Inferior parietal cortex (tissue), 1 donor: Measurements from ENCODE around the gene SULT2B1.
A peak's percentile ranks its signal among the peaks of the same experiment; 100 is the strongest.

Source experiments
- DNase-seq: peaks from one replicate; pipeline ENCODE4 v3.0.0-alpha.2; 2016; ENCODE audit errors: extremely low spot score

SULT2B1 gene

GRCh38 chr19:48634424-48635262 lies 82.7 kb downstream of the SULT2B1 start:
- DNase-seq, result peak; percentile 88

DNA sequence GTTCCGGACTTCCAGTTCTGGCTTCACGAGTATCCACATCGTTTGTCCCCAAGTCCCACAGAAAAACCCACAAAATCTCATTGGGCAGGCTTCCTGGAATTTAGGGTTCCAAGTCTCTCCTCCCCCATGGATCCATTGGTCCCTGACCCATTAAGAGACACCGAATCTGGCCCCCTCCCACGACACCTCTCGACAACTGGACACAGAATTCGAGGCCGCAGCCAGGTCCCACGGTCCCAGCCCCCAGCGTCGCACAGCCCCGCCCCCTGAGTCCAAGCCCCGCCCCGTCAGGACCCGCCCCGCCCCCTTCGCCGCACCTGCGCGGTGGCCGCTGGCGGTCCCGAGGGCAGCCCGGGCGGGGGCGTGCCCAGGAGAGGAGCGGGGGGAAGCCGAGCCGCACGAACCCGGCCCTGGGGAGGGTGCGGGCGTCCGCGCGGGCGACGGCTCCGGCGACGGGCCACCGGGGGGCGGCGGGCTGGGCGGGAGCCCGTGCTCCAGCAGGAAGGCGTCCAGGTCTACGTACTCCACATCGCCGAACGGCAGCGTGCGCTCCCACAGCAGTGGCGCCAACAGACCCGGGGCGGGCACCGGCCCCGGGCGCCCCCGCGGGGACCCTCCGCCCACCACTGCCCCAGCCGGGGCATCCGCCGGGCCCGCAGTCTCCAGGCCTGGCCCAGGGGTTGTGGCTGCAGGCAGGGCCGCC lies 83.4 kb downstream of the SULT2B1 start:
- no peak for DNase-seq

GRCh38 chr19:48635966-48636858 lies 84.2 kb downstream of the SULT2B1 start:
- DNase-seq, result no peak

DNA sequence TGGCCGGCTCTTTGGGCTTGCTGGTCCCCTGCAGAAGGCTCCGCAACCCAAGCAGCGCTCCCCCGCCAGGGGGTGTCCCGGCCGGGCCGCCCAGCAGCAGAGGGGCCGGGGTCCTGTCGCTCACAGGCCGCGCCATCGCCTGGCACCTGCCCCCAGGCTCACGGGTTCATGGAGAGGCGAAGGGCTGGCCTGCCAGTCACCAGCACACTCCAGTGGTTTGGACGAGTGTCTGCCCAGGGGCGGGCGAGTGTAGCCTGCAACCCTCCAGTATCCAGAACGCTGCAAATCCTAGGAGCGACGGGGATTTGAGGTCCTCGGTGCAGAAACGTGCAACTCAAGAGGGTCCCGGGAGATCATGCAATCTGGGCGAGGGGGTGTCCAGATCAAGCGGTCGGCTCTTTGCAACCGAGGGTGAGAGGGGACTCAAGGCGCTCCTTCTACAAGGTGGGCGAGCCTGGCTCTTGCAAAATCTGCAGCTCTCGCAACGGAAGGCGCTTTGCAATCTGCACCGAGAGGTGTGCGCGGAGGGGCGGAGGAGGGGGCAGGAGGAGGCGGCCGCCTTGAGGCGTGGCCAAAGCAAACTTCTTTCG lies 85.0 kb downstream of the SULT2B1 start, which contains the start of gene DBP:
TSS of gene DBP (minus strand) at position 521 of the 590 bp plus-strand sequence. CDS start at position 136, 385 bp downstream.
- no peak for DNase-seq

- peak; percentile 97 for DNase-seq
Observed at GRCh38 chr19:48637449-48637947, 85.5 kb downstream of the SULT2B1 start.

DNA sequence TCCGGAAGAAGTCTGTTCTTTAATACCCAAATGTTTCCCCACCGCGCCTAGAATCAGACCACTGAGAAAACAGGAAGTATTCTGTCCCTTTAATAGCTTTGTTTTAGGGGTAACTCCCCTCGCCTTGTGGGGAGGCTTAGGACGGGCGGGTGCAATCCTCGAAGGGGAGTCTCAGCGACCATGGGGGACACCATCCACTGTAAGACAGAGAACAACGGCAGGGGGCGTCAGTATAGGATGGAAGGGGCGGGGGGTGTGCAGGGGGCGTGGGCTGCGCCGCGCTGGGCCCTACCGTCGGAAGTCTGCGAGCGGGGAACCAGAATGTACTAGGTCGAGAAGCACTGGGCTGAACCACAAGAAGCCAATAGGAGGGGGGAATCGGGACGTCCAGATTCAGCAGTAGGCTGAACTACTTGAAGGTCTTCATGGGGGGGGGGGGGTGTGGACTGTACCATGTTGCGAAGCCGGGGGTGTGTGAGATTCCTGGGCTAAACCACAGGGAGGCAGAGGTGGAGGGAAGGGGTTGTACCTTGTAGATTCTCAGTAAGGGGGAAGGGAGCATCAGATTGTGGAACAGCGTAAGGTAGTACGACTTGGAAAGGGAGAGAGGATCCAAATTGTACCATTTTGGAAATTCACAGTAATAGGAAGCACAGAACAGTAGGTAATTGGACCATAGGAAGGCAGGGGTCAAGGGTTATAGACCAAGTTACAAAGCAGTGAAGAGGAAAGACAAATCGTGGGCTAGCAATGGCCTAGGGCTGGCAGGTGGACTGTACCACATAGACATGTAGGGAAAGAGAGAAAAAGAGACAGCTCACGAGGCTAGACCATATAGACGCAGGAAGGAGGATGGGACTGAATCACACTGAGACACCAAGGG lies 86.2 kb downstream of the SULT2B1 start:
- DNase-seq, result peak; percentile 84

DNA sequence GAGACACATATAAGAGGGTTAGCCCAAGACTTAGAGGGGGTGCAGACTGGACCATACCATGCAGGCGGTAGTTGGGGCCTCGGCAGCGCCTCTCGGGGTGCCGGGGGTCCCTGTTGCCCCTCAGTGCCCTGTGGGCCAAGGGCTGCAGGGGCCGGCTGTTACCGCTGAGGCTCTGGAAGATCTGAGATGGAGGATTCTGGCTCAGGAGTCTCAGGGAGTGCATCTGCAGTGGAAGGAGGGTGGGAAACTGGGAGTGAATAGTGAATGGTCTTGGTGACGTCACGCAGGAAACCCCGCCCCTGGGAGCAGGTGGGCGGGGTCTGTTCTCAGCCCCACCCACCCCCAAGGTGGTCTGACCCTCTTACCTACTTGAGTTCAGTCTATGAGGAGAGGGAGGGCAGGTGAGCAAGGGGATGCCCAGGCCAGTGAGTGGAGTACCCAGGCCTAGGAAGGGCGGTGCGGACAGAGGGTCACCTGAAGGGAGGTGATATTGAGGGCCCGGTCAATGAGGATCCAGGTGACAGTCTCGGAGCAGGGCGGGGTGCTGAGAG lies 86.9 kb downstream of the SULT2B1 start:
- no peak for DNase-seq

- no peak for DNase-seq
Observed at GRCh38 chr19:48639483-48640375, 87.8 kb downstream of the SULT2B1 start.

- DNase-seq, result no peak
Observed at GRCh38 chr19:48641850-48642249, 89.9 kb downstream of the SULT2B1 start.

DNA sequence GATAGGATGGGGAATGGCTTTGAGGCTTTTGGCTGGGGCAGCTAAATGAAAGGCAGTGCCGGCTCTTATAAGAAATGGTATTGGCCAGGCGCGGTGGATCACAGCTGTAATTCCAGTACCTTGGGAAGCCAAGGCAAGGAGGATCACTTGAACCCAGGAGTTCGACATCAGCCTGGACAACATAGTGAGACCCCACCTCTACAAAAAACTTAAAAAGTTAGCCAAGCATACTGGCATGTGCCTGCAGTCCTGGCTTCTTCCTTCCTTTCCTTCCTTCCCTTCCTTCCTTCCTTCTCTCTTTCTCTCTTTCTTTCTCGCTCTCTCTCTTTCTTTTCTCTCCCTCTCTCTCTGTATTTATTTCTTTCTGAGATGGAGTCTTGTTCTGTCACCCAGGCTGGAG lies 90.9 kb downstream of the SULT2B1 start:
- DNase-seq, result no peak

- no peak for DNase-seq
Observed at GRCh38 chr19:48644355-48644754, 92.4 kb downstream of the SULT2B1 start.

DNA sequence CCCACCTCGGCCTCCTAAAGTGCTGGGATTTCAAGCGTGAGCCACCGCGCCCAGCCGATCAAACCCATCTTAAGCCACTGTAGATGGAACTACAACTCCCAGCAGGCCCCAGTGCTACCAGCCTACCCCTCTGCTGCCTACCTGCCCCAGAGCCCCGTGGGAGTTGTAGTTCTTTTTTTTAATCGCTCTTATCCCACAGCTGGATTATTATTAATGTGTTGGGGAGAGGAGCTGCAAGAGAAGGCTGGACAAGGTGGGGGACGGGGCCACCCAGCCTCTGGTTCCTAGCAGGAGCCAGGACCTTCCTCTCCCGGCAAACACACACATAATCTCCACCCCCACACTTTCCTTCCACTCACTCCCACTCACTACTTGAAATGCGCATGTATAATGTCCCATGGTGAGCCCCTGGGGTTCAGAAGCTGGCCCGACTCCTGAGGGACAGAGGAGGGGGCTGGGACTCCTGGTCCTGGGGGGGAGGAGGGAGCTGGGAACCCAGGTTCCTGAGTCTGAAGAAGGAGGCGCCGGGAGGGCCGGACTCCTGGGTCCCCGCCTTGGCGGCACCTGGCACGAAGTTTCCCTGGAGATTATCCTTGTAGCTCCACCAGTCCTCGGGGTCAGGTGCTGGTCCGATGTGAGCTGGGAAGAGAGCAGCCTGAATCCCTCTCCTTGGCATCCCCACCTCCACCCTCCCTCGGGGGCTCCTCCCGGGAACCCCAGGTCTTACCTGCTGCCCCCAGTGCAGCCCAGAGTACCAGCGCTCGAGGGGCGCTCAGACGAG lies 93.1 kb downstream of the SULT2B1 start:
- DNase-seq, result peak; percentile 86

- no peak for DNase-seq
Observed at GRCh38 chr19:48645620-48646000, 93.6 kb downstream of the SULT2B1 start.

DNA sequence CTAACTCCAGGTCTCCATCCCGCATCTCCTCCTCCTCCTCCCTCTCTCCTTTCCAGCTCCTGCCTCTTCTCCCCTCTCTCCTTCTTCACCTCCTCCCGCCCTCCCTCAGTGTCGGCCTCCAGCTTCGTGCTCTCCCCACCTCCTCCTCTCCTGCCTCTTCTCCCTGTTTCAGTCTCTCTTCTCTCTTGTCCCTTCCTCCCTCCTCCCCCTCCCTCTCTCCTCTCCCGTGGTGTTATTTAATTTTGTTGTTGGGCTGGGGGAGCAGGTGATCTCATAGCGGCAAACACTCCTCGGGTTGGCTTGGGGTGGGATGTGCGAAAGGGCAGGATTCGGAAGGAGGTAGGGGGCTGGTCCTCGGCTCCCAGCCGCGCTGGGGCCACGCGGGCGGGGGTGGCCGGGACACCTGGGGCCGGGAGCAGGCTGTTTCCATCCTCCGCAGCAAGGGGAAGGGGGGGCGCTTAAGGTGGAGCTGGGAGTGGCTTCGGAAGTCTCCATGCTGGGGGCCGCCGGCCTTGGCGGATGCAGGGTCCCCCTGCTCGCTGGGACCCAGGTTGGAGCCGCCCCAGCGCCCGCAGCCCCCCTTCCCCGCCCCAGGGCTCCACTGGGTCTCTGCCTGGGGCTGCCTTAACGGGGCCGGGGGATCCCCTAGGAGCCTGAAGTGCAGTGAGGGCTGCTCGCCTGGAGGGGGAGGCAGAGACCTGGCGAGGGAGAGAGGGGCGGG lies 94.2 kb downstream of the SULT2B1 start, which contains the start of gene CA11:
TSS of gene CA11 (minus strand) at position 187 of the 721 bp plus-strand sequence. CDS start 555 bp downstream, outside the sequence.
- DNase-seq, result peak; percentile 87

DNA sequence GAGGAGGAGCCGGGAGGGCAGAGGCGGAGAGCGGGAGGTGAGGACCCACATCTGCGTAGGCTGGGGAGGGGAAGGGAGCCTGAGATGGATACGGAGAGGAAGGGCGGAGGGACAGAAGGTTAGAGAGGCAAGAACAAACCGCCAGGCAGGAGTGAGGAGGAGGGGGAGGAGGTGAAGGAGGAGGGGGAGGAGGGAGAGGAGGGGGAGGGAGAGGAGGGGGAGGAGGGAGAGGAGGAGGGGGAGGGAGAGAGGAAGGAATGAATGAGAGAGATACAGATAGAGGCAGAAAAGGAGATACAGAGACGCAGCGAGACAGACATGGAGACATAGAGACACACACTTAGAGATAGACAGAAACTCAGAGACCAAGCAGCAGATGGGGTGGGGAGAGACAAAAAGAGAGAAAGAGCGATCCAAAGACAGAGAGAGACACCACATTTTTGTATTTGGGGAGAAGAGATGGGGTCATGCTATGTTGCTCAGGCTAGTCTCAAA lies 94.8 kb downstream of the SULT2B1 start:
- no peak for DNase-seq

DNA sequence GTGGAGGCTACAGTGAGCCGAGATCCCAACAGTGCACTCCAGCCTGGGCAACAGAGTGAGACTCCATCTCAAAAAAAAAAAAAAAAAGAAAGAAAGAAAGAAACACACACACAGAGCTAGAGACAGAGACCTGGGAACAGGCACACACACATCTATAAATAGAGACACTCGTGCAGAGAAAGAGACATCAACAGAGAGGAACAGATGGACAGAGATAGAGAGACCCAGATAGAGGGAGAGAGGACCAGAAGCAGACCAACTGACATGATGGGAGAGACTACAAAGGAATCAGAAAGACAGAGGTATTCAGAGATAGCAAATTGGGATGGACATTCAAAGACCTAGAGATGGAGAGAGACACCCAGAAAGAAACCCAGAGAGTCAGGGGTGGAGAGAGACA lies 96.2 kb downstream of the SULT2B1 start:
- no peak for DNase-seq
